ENCODE measurements around the gene PPP1R16B.
A peak's percentile ranks its signal among the peaks of the same experiment; 100 is the strongest.

DNA sequence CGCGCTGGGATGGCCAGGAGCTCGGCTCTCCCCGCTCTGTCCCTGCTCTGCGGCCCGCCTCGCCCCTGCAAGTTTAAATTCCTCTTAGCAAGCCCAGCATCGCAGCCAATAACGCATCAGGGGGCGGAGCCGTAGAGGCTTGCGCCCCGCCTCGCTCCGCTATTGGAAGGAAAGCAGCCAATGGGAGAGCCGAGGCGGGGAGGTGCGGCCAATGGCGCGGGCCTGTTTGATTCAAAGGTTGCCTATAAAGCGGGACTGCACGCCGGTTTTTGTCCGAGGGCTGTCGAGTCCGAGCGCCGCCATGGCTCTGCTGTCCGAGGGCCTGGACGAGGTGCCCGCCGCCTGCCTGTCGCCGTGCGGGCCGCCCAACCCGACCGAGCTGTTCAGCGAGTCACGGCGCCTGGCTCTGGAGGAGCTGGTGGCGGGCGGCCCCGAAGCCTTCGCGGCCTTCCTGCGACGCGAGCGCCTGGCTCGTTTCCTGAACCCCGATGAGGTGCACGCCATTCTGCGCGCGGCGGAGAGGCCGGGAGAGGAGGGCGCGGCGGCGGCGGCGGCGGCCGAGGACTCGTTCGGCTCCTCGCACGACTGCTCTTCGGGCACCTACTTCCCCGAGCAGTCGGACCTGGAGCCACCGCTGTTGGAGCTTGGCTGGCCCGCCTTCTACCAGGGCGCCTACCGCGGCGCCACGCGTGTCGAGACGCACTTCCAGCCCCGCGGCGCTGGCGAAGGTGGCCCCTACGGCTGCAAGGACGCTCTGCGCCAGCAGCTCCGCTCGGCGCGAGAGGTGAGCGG is 120.8 kb downstream of the PPP1R16B start, which contains the start of gene FAM83D:
- TF ChIP-seq TAF1 (IDR thresholded peaks at IDR 0.05; ENCODE audit: low read depth): peak; percentile 64
- TF ChIP-seq SMC3 (conservative IDR thresholded peaks at IDR 0.05; ENCODE audit: poor library complexity): peak; percentile 48
- TF ChIP-seq EZH2 (IDR thresholded peaks at IDR 0.05; ENCODE audit: borderline replicate concordance, insufficient read depth, low read length, poor library complexity, severe bottlenecking): no peak
- TF ChIP-seq, protein P1, sequence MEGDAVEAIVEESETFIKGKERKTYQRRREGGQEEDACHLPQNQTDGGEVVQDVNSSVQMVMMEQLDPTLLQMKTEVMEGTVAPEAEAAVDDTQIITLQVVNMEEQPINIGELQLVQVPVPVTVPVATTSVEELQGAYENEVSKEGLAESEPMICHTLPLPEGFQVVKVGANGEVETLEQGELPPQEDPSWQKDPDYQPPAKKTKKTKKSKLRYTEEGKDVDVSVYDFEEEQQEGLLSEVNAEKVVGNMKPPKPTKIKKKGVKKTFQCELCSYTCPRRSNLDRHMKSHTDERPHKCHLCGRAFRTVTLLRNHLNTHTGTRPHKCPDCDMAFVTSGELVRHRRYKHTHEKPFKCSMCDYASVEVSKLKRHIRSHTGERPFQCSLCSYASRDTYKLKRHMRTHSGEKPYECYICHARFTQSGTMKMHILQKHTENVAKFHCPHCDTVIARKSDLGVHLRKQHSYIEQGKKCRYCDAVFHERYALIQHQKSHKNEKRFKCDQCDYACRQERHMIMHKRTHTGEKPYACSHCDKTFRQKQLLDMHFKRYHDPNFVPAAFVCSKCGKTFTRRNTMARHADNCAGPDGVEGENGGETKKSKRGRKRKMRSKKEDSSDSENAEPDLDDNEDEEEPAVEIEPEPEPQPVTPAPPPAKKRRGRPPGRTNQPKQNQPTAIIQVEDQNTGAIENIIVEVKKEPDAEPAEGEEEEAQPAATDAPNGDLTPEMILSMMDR (IDR thresholded peaks at IDR 0.05; ENCODE audit: poor library complexity, severe bottlenecking): peak; percentile 36
- TF ChIP-seq RAD21 (conservative IDR thresholded peaks at IDR 0.05): no peak
